Karpas-422 (cell line): Measurements from ENCODE around the gene CDNF. TPM values are rescaled to one million over a fixed set of nuclear protein-coding genes. Genes with fewer than 3 reads are reported as not detected.
A peak's percentile ranks its signal among the peaks of the same experiment; 100 is the strongest.

ENCODE experiments used
- DNase-seq: peaks from one replicate; pipeline ENCODE4 v3.0.0-alpha.2; 2015
- H2AFZ ChIP-seq: fragments of 200-600 bp; sonication (generic); 2 replicates; pipeline ENCODE4 v1.6.1; 2014; ENCODE audit warnings: antibody characterized with exemption, low read length, mixed read lengths
- H3K27ac ChIP-seq: fragments of 200-600 bp; sonication (generic); 2 replicates; pipeline ENCODE4 v1.5.1; 2014; ENCODE audit warnings: mild to moderate bottlenecking, low read length, moderate library complexity
- H3K27me3 ChIP-seq: fragments of 200-600 bp; sonication (generic); 2 replicates; pipeline ENCODE4 v1.6.1; 2014; ENCODE audit warnings: low read length, mixed read lengths
- H3K36me3 ChIP-seq: fragments of 200-600 bp; sonication (generic); 2 replicates; pipeline ENCODE4 v1.6.1; 2014; ENCODE audit warnings: low read length, mixed read lengths; ENCODE audit not compliant: insufficient read depth
- H3K4me1 ChIP-seq: fragments of 200-600 bp; sonication (generic); 2 replicates; pipeline ENCODE4 v1.6.1; 2014; ENCODE audit warnings: mild to moderate bottlenecking, low read length, mixed read lengths
- H3K4me2 ChIP-seq: fragments of 200-600 bp; sonication (generic); 2 replicates; pipeline ENCODE4 v1.6.1; 2014; ENCODE audit warnings: low read length, low read depth, mild to moderate bottlenecking; ENCODE audit not compliant: poor library complexity, severe bottlenecking
- H3K4me3 ChIP-seq: fragments of 200-600 bp; sonication (generic); 2 replicates; pipeline ENCODE4 v1.5.1; 2014; ENCODE audit warnings: mild to moderate bottlenecking, antibody characterized with exemption, low read length, mixed read lengths
- H3K79me2 ChIP-seq: fragments of 200-600 bp; sonication (generic); 2 replicates; pipeline ENCODE4 v1.6.1; 2014; ENCODE audit warnings: mild to moderate bottlenecking, low read length, mixed read lengths
- H3K9ac ChIP-seq: fragments of 200-600 bp; sonication (generic); 2 replicates; pipeline ENCODE4 v1.6.0; 2014; ENCODE audit warnings: low read length
- H3K9me2 ChIP-seq: fragments of 200-600 bp; sonication (generic), shearing (Covaris generic); replicated peaks from 2 replicates; pipeline ENCODE4 v1.6.0; 2014; ENCODE audit warnings: mild to moderate bottlenecking, low read length, moderate library complexity; ENCODE audit not compliant: insufficient read depth
- H3K9me3 ChIP-seq: fragments of 300-700, 200-600 bp; sonication (generic); 2 replicates; pipeline ENCODE4 v1.6.1; 2014; ENCODE audit warnings: low read length, mixed read lengths
- H4K20me1 ChIP-seq: fragments of 200-600 bp; sonication (generic); 2 replicates; pipeline ENCODE4 v1.6.1; 2014; ENCODE audit warnings: mild to moderate bottlenecking, antibody characterized with exemption, low read length, low read depth; ENCODE audit not compliant: insufficient read depth
- total RNA-seq: library from RNA; depleted of rRNA; stranded (reverse); fragments of >200 nt; shearing (Covaris generic); gene quantifications from 2 replicates; pipeline ENCODE4 v1.2.3, GENCODE V29; 2014; ENCODE audit warnings: low replicate concordance; rRNA removed

The CDNF gene
- total RNA-seq: 1.2 and 2.2 TPM in 2 replicates

DNA sequence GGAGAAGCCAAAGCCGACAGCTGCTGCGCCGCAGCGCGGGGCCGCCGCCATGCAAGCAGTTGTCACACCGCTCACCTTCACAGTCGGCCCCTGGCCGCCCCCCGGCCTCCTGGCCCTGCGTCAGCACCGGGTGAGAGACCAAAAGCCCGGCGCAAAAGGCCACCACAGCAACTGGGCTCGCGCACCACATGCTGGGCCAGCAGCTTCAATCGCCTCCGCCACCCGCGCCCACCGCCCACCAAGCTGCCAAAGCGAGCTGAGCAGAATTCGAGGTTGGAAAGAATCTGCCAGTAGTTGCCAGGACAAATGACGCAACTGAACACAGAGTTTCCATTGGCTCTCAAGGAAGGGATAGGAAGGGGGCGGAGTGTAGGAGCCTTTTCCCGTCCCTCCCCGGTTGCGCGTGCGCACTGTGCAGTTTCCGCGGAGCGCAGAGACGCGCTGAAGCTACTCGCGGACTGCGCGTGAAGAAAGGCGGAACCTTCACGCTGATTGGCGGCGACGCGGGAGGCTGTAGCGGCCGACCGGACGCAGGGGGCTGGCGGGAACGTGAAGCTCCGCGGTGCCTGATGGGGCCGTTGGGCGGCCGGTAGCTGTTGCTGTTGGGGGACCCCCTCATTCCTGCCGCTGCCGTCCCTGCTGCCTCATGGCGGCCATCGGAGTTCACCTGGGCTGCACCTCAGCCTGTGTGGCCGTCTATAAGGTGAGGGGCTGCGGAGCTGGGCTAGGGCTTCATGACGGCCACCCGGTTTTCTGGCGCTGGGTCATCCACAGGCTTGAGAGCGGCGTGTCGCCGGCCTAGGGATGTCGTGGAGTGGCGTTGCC, at the start of gene CDNF, which contains the start of the genes HSPA14 and MSANTD7:
CDNF (minus strand) TSS at position 281 of the 825 bp plus-strand sequence; CDS start at position 190, 91 bp downstream.
HSPA14 (plus strand) TSS at position 550 of the 825 bp plus-strand sequence; CDS start at position 647, 97 bp downstream.
MSANTD7 (plus strand) TSS at position 550 of the 825 bp plus-strand sequence. CDS start 3,979 bp downstream, outside the sequence.
- peak within 1 kb of the TSS; percentile 99 for H3K4me3 ChIP-seq
- peak; percentile 100 for DNase-seq
- peak within 1 kb of the TSS; percentile 89; the same call in 1 of the 2 replicates for H2AFZ ChIP-seq
- H3K36me3 ChIP-seq: peaks cover 30% of the 10 kb centered on the region; the same call in 1 of the 2 replicates
- H3K9me2 ChIP-seq: no peaks in the 10 kb centered on the region
- peaks cover 48% of the 10 kb centered on the region for H3K79me2 ChIP-seq
- no peaks in the 10 kb centered on the region for H3K9me3 ChIP-seq
- peak within 1 kb of the TSS; percentile 99 for H3K9ac ChIP-seq
- no peaks in the 10 kb centered on the region for H3K27me3 ChIP-seq
- H3K27ac ChIP-seq: peak within 1 kb of the TSS; percentile 65
- H3K4me1 ChIP-seq: peaks cover 17% of the 10 kb centered on the region
- peak within 1 kb of the TSS; percentile 88 for H3K4me2 ChIP-seq
- H4K20me1 ChIP-seq: peaks cover 6% of the 10 kb centered on the region; the same call in 1 of the 2 replicates

DNA sequence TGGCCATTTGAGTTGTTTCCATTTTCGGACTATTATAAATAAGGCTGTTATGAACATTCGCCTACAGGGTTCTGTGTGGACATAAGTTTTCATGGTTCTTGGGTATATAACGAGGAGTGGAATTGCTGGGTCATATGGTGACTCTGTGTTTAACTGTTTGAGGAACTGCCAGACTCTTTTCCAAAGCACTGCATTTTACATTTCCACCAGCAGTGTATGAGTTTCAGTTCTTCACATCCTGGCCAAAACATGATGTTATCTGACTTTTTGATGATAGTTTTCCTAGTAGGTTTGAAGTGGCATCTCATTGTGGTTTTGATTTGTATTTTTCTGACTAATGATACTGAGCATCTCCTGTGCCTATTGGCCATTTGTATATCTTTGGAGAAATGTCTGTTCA, 46.2 kb upstream of the CDNF start:
- H3K9me3 ChIP-seq: no peaks in the 10 kb centered on the region
- H3K27ac ChIP-seq: no peak overlapping the region
- DNase-seq: no peak
- H3K36me3 ChIP-seq: peaks cover 31% of the 10 kb centered on the region; the same call in 1 of the 2 replicates
- peaks cover 19% of the 10 kb centered on the region for H3K4me1 ChIP-seq
- H2AFZ ChIP-seq: no peak overlapping the region
- 0 out of 2 replicates have a peak, but pooled peaks cover 13% of the 10 kb centered on the region for H4K20me1 ChIP-seq
- H3K79me2 ChIP-seq: peaks cover 98% of the 10 kb centered on the region
- H3K4me3 ChIP-seq: no peak overlapping the region
- H3K9ac ChIP-seq: no peak overlapping the region
- no peak overlapping the region for H3K4me2 ChIP-seq
- no peaks in the 10 kb centered on the region for H3K9me2 ChIP-seq
- no peaks in the 10 kb centered on the region for H3K27me3 ChIP-seq

DNA sequence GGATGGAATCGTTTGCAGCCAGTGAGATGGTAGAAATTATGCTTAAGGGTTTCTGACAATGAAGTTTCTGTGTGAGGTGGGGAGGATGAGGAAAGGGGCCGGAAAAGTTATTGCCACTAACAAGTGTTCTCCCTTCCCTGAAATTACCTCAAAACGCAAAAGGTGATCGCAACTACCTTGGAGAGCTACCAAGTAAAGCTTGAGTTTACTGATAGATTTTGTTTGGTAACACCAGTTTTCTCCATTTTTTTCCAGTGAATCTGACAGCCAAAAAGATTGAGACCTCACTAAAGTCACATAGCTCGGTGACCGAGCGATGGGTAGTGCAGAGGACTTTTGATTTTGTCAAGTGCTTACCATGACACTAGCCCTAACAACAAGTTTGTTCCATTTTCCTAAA, 42.4 kb upstream of the CDNF start:
- Histone ChIP-seq H3K36me3 (peaks cover 15% of the 10 kb centered on the region; the same call in 1 of the 2 replicates), H2AFZ (no peak overlapping the region), H3K27ac (peak overlapping the region; percentile 36; the same call in 1 of the 2 replicates), H3K9me2 (no peaks in the 10 kb centered on the region), H3K4me3 (peak overlapping the region; percentile 83), H3K4me2 (peak overlapping the region; percentile 73), H4K20me1 (no peaks in the 10 kb centered on the region), H3K9ac (peak overlapping the region; percentile 86), H3K27me3 (no peaks in the 10 kb centered on the region), H3K4me1 (peaks cover 36% of the 10 kb centered on the region), H3K9me3 (no peaks in the 10 kb centered on the region), H3K79me2 (peaks cover 95% of the 10 kb centered on the region)
- DNase-seq: no peak

DNA sequence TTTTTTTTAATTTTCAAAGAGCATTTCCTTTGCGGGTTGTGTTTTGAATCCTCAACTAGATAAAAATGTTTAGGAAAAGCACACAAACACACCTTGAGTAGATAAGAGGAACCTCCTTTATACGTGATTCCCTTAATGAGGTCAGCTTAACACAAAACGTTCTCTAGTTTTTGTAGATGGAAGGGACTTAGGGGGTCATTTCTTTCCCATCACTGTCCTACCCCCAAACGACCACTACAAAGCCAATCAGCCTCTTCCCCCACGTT, 42.0 kb upstream of the CDNF start:
- Histone ChIP-seq H3K9ac (peak overlapping the region; percentile 86), H3K27me3 (no peaks in the 10 kb centered on the region), H3K36me3 (peaks cover 12% of the 10 kb centered on the region; the same call in 1 of the 2 replicates), H3K4me3 (peak overlapping the region; percentile 83), H3K9me3 (no peaks in the 10 kb centered on the region), H3K79me2 (peaks cover 95% of the 10 kb centered on the region), H4K20me1 (no peaks in the 10 kb centered on the region), H2AFZ (no peak overlapping the region), H3K4me1 (peaks cover 36% of the 10 kb centered on the region), H3K27ac (peak overlapping the region; percentile 36; the same call in 1 of the 2 replicates), H3K4me2 (peak overlapping the region; percentile 73), H3K9me2 (no peaks in the 10 kb centered on the region)
- DNase-seq: peak; percentile 61

- Histone ChIP-seq H3K27me3 (no peaks in the 10 kb centered on the region), H3K9ac (peak overlapping the region; percentile 86), H3K9me3 (no peaks in the 10 kb centered on the region), H3K4me3 (peak overlapping the region; percentile 83), H3K4me1 (peaks cover 36% of the 10 kb centered on the region), H3K27ac (peak overlapping the region; percentile 36; the same call in 1 of the 2 replicates), H3K79me2 (peaks cover 94% of the 10 kb centered on the region), H4K20me1 (no peaks in the 10 kb centered on the region), H3K36me3 (peaks cover 11% of the 10 kb centered on the region; the same call in 1 of the 2 replicates), H3K9me2 (no peaks in the 10 kb centered on the region), H3K4me2 (peak overlapping the region; percentile 73), H2AFZ (no peak overlapping the region)
- DNase-seq: peak; percentile 69
Measured at GRCh38 chr10:14879124-14879927, 41.5 kb upstream of the CDNF start.

GRCh38 chr10:14878266-14879123, 40.7 kb upstream of the CDNF start, which contains the start of gene SUV39H2:
Gene SUV39H2 (plus strand): TSS chr10:14878866. CDS start chr10:14878889, 23 bp downstream.
- peak; percentile 98 for DNase-seq
- Histone ChIP-seq H3K79me2 (peaks cover 85% of the 10 kb centered on the region), H3K27me3 (no peaks in the 10 kb centered on the region), H3K9me2 (no peaks in the 10 kb centered on the region), H2AFZ (peak within 1 kb of the TSS; percentile 55; the same call in 1 of the 2 replicates), H3K4me2 (peak within 1 kb of the TSS; percentile 97), H3K9ac (peak within 1 kb of the TSS; percentile 86), H3K4me1 (peaks cover 36% of the 10 kb centered on the region), H3K4me3 (peak within 1 kb of the TSS; percentile 83), H4K20me1 (no peaks in the 10 kb centered on the region), H3K27ac (peak within 1 kb of the TSS; percentile 75), H3K9me3 (no peaks in the 10 kb centered on the region), H3K36me3 (peaks cover 11% of the 10 kb centered on the region; the same call in 1 of the 2 replicates)

- DNase-seq: no peak
Measured at GRCh38 chr10:14876764-14877163, 38.9 kb upstream of the CDNF start.

More at GRCh38 chr10:14876764-14877163, 38.9 kb upstream of the CDNF start:
- peaks cover 5% of the 10 kb centered on the region; the same call in 1 of the 2 replicates for H3K36me3 ChIP-seq
- peaks cover 35% of the 10 kb centered on the region for H3K4me1 ChIP-seq
- no peaks in the 10 kb centered on the region for H3K27me3 ChIP-seq
- H3K4me3 ChIP-seq: peak overlapping the region; percentile 83
- H3K9ac ChIP-seq: peak overlapping the region; percentile 86
- peak overlapping the region; percentile 97 for H3K4me2 ChIP-seq
- H3K9me3 ChIP-seq: no peaks in the 10 kb centered on the region
- H3K9me2 ChIP-seq: no peaks in the 10 kb centered on the region
- no peak overlapping the region for H2AFZ ChIP-seq
- H4K20me1 ChIP-seq: no peaks in the 10 kb centered on the region
- H3K79me2 ChIP-seq: peaks cover 68% of the 10 kb centered on the region
- H3K27ac ChIP-seq: peak overlapping the region; percentile 75
